Measurements from ENCODE around the gene SLC7A4.
"Not testable (repeated sequence)": the region's sequence is repeated elsewhere in the genome, so short reads cannot be mapped to it uniquely, and the experiment has no call there.

Gene SLC7A4

DNA sequence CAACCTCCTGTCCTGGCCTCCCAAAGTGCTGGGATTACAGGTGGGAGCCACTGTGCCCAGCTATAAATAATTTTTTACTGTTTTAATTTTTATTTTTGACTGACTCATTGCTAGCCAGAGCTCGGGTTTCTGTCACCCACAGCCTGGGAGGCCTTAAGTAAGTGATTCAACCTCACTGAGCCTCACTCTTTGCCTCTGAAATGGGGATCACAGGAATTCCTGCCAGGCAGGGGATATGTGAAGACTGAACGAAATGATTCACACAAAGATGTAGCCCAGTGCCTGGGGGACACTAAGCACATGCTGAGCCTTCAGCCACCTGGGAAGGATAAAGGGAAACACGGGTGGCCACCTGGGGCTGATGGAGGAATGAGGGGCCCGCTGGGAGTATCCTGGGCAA, 9.6 kb upstream of the SLC7A4 start:
- TF ChIP-seq, protein P1, sequence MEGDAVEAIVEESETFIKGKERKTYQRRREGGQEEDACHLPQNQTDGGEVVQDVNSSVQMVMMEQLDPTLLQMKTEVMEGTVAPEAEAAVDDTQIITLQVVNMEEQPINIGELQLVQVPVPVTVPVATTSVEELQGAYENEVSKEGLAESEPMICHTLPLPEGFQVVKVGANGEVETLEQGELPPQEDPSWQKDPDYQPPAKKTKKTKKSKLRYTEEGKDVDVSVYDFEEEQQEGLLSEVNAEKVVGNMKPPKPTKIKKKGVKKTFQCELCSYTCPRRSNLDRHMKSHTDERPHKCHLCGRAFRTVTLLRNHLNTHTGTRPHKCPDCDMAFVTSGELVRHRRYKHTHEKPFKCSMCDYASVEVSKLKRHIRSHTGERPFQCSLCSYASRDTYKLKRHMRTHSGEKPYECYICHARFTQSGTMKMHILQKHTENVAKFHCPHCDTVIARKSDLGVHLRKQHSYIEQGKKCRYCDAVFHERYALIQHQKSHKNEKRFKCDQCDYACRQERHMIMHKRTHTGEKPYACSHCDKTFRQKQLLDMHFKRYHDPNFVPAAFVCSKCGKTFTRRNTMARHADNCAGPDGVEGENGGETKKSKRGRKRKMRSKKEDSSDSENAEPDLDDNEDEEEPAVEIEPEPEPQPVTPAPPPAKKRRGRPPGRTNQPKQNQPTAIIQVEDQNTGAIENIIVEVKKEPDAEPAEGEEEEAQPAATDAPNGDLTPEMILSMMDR (IDR thresholded peaks at IDR 0.05; ENCODE audit: control insufficient read depth, insufficient read depth, low read depth, low read length, missing control alignments), result no peak

DNA sequence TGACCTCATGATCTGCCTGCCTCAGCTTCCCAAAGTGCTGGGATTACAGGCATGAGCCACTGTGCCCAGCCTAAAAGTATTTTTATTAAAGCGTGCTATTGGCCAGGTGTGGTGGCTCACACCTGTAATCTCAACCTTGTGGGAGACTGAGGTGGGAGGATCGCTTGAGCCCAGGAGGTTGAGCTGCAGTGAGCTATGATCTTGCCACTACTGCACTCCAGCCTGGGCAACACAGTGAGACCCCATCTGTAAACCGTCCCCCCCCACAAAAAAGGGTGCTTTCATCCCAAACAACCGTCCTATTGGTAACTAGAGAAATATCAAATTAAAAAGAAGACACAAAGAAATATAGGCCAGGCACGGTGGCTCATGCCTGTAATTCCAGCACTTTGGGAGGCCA, 6.8 kb upstream of the SLC7A4 start:
- H3K4me3 ChIP-seq (ENCODE audit: control insufficient read depth, low read depth, low read length); DNase-seq (ENCODE audit: low read depth): not testable (repeated sequence)

More for the DNA sequence above, 9.6 kb upstream of the SLC7A4 start:
- no peak overlapping the region for H3K4me3 ChIP-seq (ENCODE audit: control insufficient read depth, low read depth, low read length)
- DNase-seq (ENCODE audit: low read depth), result no peak

DNA sequence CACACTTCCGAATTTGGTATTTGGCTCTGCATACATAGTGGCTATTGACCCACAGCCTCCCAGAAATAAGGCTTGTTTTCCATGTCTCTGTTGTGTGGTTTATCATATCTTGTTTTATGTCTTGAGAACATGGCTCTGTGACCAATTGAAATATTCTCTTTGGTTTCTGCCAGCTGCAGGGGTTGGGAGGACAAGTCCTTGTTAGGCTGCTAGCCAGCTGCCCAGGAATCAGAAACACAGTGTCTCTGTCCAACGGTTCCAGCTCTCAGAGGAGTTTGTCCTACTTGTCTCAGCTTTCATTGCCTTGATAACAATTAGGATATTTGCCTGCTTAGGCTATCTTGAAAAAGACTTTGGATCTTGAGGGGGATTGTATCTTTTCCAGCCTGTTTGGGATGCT, 6.0 kb upstream of the SLC7A4 start:
- no peak for DNase-seq (ENCODE audit: low read depth)
- TF ChIP-seq, protein P1 (IDR thresholded peaks at IDR 0.05; ENCODE audit: control insufficient read depth, insufficient read depth, low read depth, low read length, missing control alignments), result no peak

DNA sequence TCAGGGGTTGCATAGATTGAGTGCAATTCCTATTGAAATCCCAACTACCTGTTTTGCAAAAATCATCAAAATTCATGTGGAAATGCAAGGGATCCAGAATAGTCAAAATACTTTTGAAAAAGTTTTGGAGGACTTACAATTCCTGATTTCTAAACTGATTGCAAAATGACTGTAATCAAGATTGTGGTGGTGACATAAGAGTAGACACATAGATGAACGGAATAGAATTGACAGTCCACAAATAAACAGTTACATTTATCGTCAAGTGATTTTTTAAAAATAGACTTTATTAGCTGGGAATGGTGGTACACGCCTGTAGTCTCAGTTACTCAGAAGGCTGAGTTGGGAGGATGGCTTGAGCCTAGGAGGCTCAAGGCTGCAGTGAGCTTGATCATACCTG, 2.6 kb upstream of the SLC7A4 start:
- no peak overlapping the region for H3K4me3 ChIP-seq (ENCODE audit: control insufficient read depth, low read depth, low read length)
- TF ChIP-seq, protein P1 (IDR thresholded peaks at IDR 0.05; ENCODE audit: control insufficient read depth, insufficient read depth, low read depth, low read length, missing control alignments), result no peak
- DNase-seq (ENCODE audit: low read depth), result no peak

More for the DNA sequence above, 6.0 kb upstream of the SLC7A4 start:
- H3K4me3 ChIP-seq (ENCODE audit: control insufficient read depth, low read depth, low read length), result no peak overlapping the region

DNA sequence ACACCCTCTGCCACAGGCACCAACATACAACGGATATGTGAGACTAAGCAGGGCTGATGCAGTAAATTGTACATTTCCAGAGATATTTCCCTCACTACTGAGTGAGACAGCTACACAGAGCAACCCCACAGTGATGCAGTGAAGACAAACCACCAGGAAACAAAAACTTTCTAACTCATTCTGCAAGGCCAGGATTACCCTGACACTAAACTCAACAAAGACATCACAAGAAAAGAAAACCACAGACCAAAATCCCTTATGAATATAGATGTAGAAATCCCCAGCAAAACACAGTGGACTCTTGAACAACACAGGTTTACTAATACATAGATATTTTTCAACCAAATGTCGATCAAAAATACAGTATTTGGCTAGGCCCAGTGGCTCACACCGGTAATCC, 1.5 kb upstream of the SLC7A4 start:
- H3K4me3 ChIP-seq (ENCODE audit: control insufficient read depth, low read depth, low read length), result no peak overlapping the region
- DNase-seq (ENCODE audit: low read depth), result no peak
- TF ChIP-seq, protein P1 (IDR thresholded peaks at IDR 0.05; ENCODE audit: control insufficient read depth, insufficient read depth, low read depth, low read length, missing control alignments), result no peak

DNA sequence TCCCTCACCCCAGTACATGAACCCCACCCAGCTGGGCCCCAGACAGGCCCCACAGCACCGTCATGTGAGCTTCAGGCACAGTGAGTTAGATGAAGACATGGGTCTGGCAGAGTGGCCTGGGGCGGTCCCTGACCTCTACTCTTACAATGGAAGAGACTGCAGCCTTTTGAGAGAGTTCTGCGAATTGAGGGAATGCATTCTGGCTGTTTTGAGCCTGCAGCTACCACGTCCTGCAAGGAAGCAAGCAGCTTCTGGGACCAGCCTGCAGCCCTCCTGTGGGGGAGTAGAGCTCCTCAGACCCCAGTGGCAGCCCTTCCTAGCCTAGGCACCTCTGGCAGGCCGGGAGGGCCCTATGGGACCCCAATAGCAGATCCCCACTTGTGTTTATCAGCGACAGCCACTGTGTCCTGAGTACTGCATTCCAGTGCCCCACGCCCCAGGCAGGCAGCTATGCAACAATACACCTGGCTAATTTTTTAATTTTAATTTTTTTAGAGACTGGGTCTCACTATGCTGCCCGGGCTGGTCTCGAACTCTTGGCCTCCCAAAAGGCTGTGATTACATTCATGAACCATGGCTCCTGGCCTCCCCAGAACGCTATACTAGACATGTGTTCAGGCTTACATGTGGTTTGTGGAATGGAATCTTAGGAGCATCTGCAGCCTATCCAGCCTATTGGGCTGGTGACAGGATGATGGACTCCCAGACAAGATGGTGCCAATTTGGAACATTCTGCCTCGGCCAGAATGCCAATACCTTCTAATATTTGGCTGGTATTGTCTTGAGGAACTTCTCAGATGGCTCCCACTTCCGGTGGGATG, 717 bp upstream of the SLC7A4 start:
- H3K4me3 ChIP-seq (ENCODE audit: control insufficient read depth, low read depth, low read length), result no peak overlapping the region
- TF ChIP-seq, protein P1 (IDR thresholded peaks at IDR 0.05; ENCODE audit: control insufficient read depth, insufficient read depth, low read depth, low read length, missing control alignments), result no peak
- no peak for DNase-seq (ENCODE audit: low read depth)

DNA sequence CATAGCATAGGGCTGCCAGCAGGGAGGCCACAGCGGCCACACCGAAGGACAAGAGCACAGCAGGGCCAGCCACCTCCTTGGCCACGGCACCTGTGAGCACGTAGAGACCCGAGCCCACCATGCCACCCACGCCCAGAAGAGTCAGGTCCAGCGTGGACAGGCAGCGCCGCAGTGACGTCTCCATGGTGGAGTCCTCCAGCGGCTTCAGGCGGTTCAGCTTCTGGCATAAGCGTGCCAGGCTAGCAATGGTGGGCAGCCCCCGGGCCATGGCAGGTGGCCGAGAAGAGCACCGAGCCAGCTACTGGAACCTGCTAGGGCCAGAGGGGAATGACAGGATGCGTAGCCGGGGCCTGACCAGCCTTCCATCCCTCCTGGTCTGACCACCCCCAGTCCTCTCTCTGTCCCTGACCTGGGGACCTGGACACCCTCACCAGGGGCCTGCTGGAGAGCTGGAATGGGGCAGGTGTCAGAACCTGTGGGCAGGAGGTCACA, 770 bp downstream of the SLC7A4 start:
- no peak for DNase-seq (ENCODE audit: low read depth)
- TF ChIP-seq, protein P1 (IDR thresholded peaks at IDR 0.05; ENCODE audit: control insufficient read depth, insufficient read depth, low read depth, low read length, missing control alignments), result no peak
- no peak overlapping the region for H3K4me3 ChIP-seq (ENCODE audit: control insufficient read depth, low read depth, low read length)
